OCI-LY3 (cell line): Measurements from ENCODE around the gene ZNF319.

Experiments used
- H2AFZ ChIP-seq: fragments of 200-600, 300-600 bp; shearing (Covaris generic); 2 replicates; pipeline ENCODE4 v1.6.0; 2014; ENCODE audit warnings: antibody characterized with exemption, low read depth, low read length
- H3K27ac ChIP-seq: fragments of 200-600, 300-600 bp; sonication (generic); 2 replicates; pipeline ENCODE4 v1.5.1; 2014; ENCODE audit warnings: mild to moderate bottlenecking, low read length, moderate library complexity, mixed read lengths
- H3K27me3 ChIP-seq: fragments of 200-600, 300-600 bp; sonication (generic); 2 replicates; pipeline ENCODE4 v1.6.1; 2014; ENCODE audit warnings: low read depth, low read length, mixed read lengths
- H3K36me3 ChIP-seq: fragments of 200-600, 300-600 bp; sonication (generic); replicated peaks from 2 replicates; pipeline ENCODE3; 2014; ENCODE audit warnings: low read depth, low read length, mixed read lengths
- H3K4me1 ChIP-seq: fragments of 300-600, 200-600 bp; sonication (generic); 2 replicates; pipeline ENCODE4 v1.6.1; 2014; ENCODE audit warnings: low read length, mixed read lengths
- H3K4me2 ChIP-seq: fragments of 200-600, 300-600 bp; sonication (generic); 2 replicates; pipeline ENCODE4 v1.6.1; 2014; ENCODE audit warnings: low read length, mixed read lengths
- H3K4me3 ChIP-seq: fragments of 300-600, 200-600 bp; sonication (generic); 2 replicates; pipeline ENCODE4 v1.5.1; 2014; ENCODE audit warnings: antibody characterized with exemption, mild to moderate bottlenecking, low read length, moderate library complexity
- H3K79me2 ChIP-seq: fragments of 300-600, 200-600 bp; shearing (Covaris generic); 2 replicates; pipeline ENCODE4 v1.6.1; 2014; ENCODE audit warnings: mild to moderate bottlenecking, low read length, mixed read lengths
- H3K9ac ChIP-seq: fragments of 300-600, 200-600 bp; shearing (Covaris generic); 2 replicates; pipeline ENCODE4 v1.6.0; 2014; ENCODE audit warnings: mild to moderate bottlenecking, low read length, moderate library complexity
- H3K9me3 ChIP-seq: fragments of 200-600, 300-600 bp; shearing (Covaris generic); 2 replicates; pipeline ENCODE4 v1.6.1; 2014; ENCODE audit warnings: low read length, mixed read lengths; ENCODE audit not compliant: insufficient read depth
- H4K20me1 ChIP-seq: fragments of 200-600, 300-600 bp; sonication (generic); 2 replicates; pipeline ENCODE4 v1.6.1; 2016; ENCODE audit warnings: low read length, mixed read lengths; ENCODE audit not compliant: insufficient read depth
- EZH2phosphoT487 ChIP-seq: fragments of 200-600 bp; shearing (Covaris generic); IDR thresholded peaks from 2 replicates; pipeline ENCODE4 v1.6.1; 2018; ENCODE audit warnings: antibody characterized with exemption, mixed run types, low read depth
- TF ChIP-seq, protein P1 (sequence below): fragments of 200-600, 300-600 bp; sonication (generic); IDR thresholded peaks from 2 replicates; pipeline ENCODE4 v1.5.1; 2014; ENCODE audit warnings: antibody characterized with exemption, low read length, low read depth

Gene ZNF319

DNA sequence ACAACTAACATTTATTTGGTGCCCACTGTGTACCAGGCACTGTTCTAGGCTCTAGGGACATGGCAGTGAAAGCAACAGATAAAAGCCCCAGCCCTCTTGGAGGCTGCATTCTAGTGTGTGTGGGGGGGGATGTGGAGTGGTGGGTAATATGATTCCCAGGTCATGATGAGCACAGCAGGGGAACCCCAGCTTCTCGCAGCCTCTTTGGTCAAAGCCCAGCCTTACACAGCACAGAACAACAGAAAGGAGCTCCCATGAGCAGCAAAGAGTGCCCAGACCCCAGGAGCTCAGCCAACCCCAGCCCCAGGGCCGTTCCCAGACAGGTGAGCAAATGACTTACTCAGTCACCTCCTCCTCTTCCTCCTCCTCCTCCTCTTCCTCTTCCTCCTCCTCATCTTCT, 51.5 kb downstream of the ZNF319 start:
- Histone ChIP-seq H3K4me2 (no peak overlapping the region), H3K9ac (no peak overlapping the region), H3K27me3 (peaks cover 20% of the 10 kb centered on the region), H3K36me3 (no peaks in the 10 kb centered on the region), H3K9me3 (no peaks in the 10 kb centered on the region), H3K4me1 (no peaks in the 10 kb centered on the region), H3K27ac (no peak overlapping the region), H3K79me2 (no peaks in the 10 kb centered on the region), H4K20me1 (no peaks in the 10 kb centered on the region), H2AFZ (no peak overlapping the region), H3K4me3 (no peak overlapping the region)
- no peak for TF ChIP-seq EZH2phosphoT487
- TF ChIP-seq, protein P1, sequence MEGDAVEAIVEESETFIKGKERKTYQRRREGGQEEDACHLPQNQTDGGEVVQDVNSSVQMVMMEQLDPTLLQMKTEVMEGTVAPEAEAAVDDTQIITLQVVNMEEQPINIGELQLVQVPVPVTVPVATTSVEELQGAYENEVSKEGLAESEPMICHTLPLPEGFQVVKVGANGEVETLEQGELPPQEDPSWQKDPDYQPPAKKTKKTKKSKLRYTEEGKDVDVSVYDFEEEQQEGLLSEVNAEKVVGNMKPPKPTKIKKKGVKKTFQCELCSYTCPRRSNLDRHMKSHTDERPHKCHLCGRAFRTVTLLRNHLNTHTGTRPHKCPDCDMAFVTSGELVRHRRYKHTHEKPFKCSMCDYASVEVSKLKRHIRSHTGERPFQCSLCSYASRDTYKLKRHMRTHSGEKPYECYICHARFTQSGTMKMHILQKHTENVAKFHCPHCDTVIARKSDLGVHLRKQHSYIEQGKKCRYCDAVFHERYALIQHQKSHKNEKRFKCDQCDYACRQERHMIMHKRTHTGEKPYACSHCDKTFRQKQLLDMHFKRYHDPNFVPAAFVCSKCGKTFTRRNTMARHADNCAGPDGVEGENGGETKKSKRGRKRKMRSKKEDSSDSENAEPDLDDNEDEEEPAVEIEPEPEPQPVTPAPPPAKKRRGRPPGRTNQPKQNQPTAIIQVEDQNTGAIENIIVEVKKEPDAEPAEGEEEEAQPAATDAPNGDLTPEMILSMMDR: no peak

DNA sequence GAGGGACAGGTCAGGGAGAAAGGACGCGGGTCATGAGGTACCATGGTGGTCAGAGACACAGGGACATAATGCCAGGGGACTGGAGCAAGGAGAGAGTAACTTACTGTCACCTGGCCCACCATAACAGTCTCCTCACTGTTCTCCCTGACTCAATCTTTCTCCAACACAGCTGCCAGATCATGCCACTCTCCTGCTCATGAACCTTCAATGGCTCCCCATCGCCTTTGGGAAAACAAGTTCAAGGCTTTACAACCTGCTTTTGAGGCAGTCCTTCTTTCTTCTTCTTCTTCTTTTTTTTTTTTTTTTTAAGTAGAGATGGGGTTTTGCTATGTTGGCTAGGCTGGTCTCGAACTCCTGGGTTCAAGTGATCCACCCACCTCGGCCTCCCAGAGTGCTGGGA, 52.4 kb downstream of the ZNF319 start:
- H3K9ac ChIP-seq: no peak overlapping the region
- no peaks in the 10 kb centered on the region for H3K4me1 ChIP-seq
- no peak overlapping the region for H3K4me2 ChIP-seq
- no peak overlapping the region for H2AFZ ChIP-seq
- H3K27ac ChIP-seq: no peak overlapping the region
- no peaks in the 10 kb centered on the region for H3K79me2 ChIP-seq
- TF ChIP-seq EZH2phosphoT487: no peak
- TF ChIP-seq, protein P1: no peak
- no peaks in the 10 kb centered on the region for H4K20me1 ChIP-seq
- no peak overlapping the region for H3K4me3 ChIP-seq
- no peaks in the 10 kb centered on the region for H3K36me3 ChIP-seq
- H3K27me3 ChIP-seq: peaks cover 22% of the 10 kb centered on the region
- H3K9me3 ChIP-seq: no peaks in the 10 kb centered on the region

DNA sequence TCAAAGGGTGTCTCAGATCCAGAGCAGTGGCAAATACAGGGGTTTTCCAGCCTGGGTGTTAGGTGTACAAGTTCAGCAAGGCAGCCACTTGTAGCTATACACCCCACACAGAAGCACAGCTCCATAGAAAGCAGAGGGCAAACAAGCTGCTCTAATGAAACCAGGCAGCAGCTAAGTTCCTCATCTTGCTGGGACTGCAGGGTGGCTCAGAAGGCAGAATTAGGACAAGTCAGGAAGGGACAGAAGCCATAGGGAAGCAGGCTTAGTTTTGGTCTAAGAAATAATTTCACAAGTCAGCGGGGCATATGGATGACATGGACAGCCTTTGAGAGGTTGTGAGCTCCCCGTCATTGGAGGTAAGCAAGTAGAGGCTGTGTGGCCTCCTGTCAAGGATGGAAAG, 53.2 kb downstream of the ZNF319 start:
- Histone ChIP-seq H3K4me2 (no peak overlapping the region), H3K4me1 (no peaks in the 10 kb centered on the region), H2AFZ (no peak overlapping the region), H3K27me3 (peaks cover 22% of the 10 kb centered on the region), H3K9ac (no peak overlapping the region), H3K79me2 (no peaks in the 10 kb centered on the region), H3K27ac (no peak overlapping the region), H3K36me3 (no peaks in the 10 kb centered on the region), H3K9me3 (no peaks in the 10 kb centered on the region), H4K20me1 (no peaks in the 10 kb centered on the region), H3K4me3 (no peak overlapping the region)
- TF ChIP-seq, protein P1: no peak
- TF ChIP-seq EZH2phosphoT487: no peak

DNA sequence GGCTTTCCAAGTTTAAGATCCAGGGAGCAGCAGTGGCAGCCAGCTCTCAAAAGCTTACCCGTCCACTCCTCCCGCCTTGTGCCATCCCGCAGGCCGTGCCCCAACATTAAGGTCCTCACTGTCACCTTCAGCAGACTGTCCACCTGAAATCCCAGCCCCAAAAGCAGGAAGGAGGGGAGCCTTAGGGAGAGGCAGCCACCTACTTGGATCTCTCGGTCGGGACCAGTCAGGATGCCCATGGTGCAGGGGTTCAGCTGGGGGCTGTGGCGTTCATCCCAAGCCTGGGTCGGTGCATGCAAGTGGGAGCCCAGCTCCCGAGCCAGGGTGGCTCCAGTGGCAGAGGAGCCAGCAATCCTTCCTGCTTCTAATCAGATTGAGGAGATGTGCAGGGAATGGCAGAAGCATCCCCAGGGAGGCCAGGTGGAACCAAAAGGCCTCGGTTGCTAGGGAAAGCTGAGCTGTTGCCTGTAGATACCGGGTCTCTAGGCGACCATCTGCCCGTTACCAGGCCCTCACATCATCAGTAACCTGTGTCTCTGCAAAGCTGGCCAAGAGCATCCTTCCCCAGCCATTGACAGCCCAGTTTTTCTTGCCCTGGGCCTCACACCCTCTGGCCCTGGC, 54.2 kb downstream of the ZNF319 start:
- no peaks in the 10 kb centered on the region for H3K4me1 ChIP-seq
- H2AFZ ChIP-seq: no peak overlapping the region
- H3K27me3 ChIP-seq: peaks cover 12% of the 10 kb centered on the region
- H3K9ac ChIP-seq: no peak overlapping the region
- TF ChIP-seq, protein P1: no peak
- TF ChIP-seq EZH2phosphoT487: no peak
- no peak overlapping the region for H3K27ac ChIP-seq
- H3K79me2 ChIP-seq: no peaks in the 10 kb centered on the region
- H4K20me1 ChIP-seq: no peaks in the 10 kb centered on the region
- no peak overlapping the region for H3K4me2 ChIP-seq
- no peaks in the 10 kb centered on the region for H3K9me3 ChIP-seq
- no peaks in the 10 kb centered on the region for H3K36me3 ChIP-seq
- no peak overlapping the region for H3K4me3 ChIP-seq
